Kidney epithelial cell (primary cell): ENCODE data around the gene AGBL4. TPM values are rescaled to one million over a fixed set of nuclear protein-coding genes. Genes with fewer than 3 reads are reported as not detected.

Source experiments
- DNase-seq: peaks from one replicate; pipeline ENCODE4 v3.0.0-alpha.2; 2010; ENCODE audit warnings: low read depth
- H3K27me3 ChIP-seq: 2 replicates; pipeline ENCODE4 v1.6.0; 2011; ENCODE audit warnings: low read length; ENCODE audit not compliant: control insufficient read depth, insufficient read depth
- H3K36me3 ChIP-seq: 2 replicates; pipeline ENCODE4 v1.5.1; 2011; ENCODE audit warnings: low read length; ENCODE audit not compliant: control insufficient read depth, insufficient read depth
- H3K4me3 ChIP-seq: 2 replicates; pipeline ENCODE4 v1.5.1; 2011; ENCODE audit warnings: low read depth, mild to moderate bottlenecking, control low read depth, low read length
- CTCF ChIP-seq: IDR thresholded peaks from 2 replicates; pipeline ENCODE4 v1.5.1; 2011; ENCODE audit warnings: mild to moderate bottlenecking, moderate library complexity, low read length, control low read depth, inconsistent platforms; ENCODE audit not compliant: insufficient read depth, poor library complexity, severe bottlenecking
- total RNA-seq: library from RNA; depleted of rRNA; stranded (reverse); fragments of >200 nt; gene quantifications from 2 replicates; pipeline ENCODE4 v1.2.3, GENCODE V29; 2015

AGBL4 gene
- total RNA-seq, 1 donor from 2014 or later = not detected

DNA sequence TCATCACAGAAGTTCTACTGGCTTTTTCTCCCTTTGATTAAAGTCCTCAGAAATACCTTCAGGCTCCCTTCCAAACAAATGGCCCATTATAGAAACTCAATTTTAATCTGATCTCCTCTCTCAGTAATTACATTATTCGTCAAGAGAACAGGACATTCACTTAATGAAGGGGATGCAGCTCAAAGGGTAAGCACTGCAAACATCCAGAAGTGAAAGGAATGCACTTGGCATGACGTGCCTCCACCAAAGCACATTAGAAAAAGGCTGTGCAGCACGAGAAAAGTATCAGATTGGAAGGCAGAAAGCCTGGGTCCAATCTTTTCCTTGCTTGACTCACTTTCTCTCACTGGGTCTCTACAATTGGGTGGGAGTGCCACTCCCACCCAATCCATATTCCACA is 1024.4 kb downstream of the AGBL4 start:
- Histone ChIP-seq H3K27me3 (no peaks in the 10 kb centered on the region), H3K4me3 (no peak overlapping the region), H3K36me3 (no peaks in the 10 kb centered on the region)
- no peak for DNase-seq
- TF ChIP-seq CTCF = no peak

DNA sequence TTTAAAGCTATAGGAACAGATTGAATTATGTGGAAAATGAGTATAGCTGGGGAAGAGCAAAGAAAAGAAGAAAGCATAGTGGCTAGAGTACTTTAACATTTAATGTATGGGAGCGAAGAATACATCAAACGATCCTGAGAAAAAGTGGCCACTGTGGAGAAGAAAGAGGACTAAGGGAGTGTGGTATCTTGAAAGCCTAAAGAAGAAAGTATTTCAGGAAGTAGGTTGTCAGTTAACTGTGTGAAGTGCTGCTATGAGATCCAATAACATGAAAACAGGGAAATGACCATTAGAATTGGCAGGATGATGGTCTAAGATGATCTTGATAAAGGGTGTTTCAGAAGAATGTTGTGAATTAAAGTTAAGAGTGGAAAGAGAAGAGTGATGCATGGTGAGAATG is 1027.4 kb downstream of the AGBL4 start:
- DNase-seq = no peak
- TF ChIP-seq CTCF = no peak
- Histone ChIP-seq H3K4me3 (no peak overlapping the region), H3K36me3 (no peaks in the 10 kb centered on the region), H3K27me3 (no peaks in the 10 kb centered on the region)

- DNase-seq = no peak
- H3K4me3 ChIP-seq = no peak overlapping the region
- no peaks in the 10 kb centered on the region for H3K36me3 ChIP-seq
- no peaks in the 10 kb centered on the region for H3K27me3 ChIP-seq
- TF ChIP-seq CTCF = no peak
These were observed 1035.0 kb downstream of the AGBL4 start for GRCh38 chr1:48988633-48989197.

DNA sequence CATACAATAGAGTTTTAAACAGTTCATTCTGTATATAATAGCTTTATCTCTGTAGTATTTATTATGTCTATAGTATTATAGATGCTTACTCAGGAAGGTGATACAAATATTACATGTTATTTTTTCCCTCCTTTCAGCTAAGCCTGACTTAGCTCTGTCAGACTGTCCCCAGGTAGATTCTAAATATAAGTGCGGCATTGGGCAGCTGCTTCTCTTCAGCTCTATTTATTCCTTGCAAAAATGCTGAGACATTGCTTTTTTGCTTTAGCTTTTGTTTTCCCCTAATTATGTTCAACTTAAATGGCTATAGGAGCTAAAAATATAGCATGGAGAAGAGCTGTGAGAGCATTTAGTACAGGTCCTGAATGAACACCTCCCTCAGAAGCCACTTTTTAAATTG is 1043.8 kb downstream of the AGBL4 start:
- no peak for TF ChIP-seq CTCF
- Histone ChIP-seq H3K27me3 (no peaks in the 10 kb centered on the region), H3K36me3 (no peaks in the 10 kb centered on the region), H3K4me3 (no peak overlapping the region)
- no peak for DNase-seq

DNA sequence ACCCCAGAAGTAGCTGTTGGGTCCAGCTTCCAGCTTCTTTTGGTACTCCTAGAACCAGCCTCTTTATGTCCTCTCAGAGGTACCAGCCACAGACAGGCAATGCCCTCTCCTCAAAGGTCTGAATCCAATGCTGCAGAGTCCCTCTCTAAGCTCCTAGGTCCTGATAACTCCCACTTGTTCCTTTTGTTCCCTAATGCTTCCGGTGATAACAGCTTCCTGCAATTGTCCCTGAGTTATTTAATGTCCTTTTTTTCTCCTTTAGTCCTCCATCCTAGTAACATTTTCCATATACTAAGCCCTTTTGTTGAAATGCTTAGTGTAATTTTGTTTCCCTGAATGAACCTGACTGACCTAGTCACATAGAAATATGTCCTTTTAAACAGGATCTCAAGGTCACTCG is 1045.3 kb downstream of the AGBL4 start:
- DNase-seq = no peak
- TF ChIP-seq CTCF = no peak
- no peaks in the 10 kb centered on the region for H3K36me3 ChIP-seq
- H3K4me3 ChIP-seq = no peak overlapping the region
- no peaks in the 10 kb centered on the region for H3K27me3 ChIP-seq

- DNase-seq = no peak
- no peak for TF ChIP-seq CTCF
- no peaks in the 10 kb centered on the region for H3K27me3 ChIP-seq
- H3K4me3 ChIP-seq = no peak overlapping the region
- no peaks in the 10 kb centered on the region for H3K36me3 ChIP-seq
These were observed 1046.5 kb downstream of the AGBL4 start for GRCh38 chr1:48977273-48977672.
